GM19324 (cell line): ENCODE measurements around the gene KRTAP5-6.

Experiments
- ATAC-seq: cut with Tn5 transposase; IDR thresholded peaks from one replicate; pipeline ENCODE4 v1.9.1; 2021; ENCODE audit warnings: mild to moderate bottlenecking, moderate library complexity; ENCODE audit not compliant: unreplicated experiment, low FRiP score

KRTAP5-6 gene

GRCh38 chr11:1695548-1696108 lies 1.4 kb upstream of the KRTAP5-6 start:
- ATAC-seq: no peak

DNA sequence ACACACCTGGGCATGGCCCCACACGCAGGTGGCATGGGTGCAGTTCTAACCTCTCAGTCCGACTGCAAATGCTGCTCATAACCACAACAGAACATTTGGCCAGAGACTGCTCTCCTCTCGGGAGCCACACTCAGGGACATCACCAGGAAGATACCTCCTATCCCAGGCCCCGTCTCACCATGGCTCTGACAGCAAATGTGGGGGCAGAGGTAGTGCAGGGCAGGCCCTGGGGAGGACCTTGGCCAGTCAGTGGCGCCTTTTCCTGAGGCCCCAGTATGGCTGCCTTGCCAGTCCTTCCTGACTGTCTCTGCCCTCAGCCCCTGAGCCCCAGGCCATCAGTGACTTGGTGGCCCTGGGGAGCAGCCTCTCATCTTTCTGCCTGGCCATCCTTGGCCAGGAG lies 2.8 kb downstream of the KRTAP5-6 start:
- no peak for ATAC-seq

GRCh38 chr11:1701091-1701807 lies 4.3 kb downstream of the KRTAP5-6 start:
- ATAC-seq: no peak

GRCh38 chr11:1702506-1702905 lies 5.5 kb downstream of the KRTAP5-6 start:
- no peak for ATAC-seq

- ATAC-seq: no peak
Measured at GRCh38 chr11:1703146-1703545, 6.2 kb downstream of the KRTAP5-6 start.

GRCh38 chr11:1705126-1706052 lies 8.4 kb downstream of the KRTAP5-6 start:
- ATAC-seq: no peak

DNA sequence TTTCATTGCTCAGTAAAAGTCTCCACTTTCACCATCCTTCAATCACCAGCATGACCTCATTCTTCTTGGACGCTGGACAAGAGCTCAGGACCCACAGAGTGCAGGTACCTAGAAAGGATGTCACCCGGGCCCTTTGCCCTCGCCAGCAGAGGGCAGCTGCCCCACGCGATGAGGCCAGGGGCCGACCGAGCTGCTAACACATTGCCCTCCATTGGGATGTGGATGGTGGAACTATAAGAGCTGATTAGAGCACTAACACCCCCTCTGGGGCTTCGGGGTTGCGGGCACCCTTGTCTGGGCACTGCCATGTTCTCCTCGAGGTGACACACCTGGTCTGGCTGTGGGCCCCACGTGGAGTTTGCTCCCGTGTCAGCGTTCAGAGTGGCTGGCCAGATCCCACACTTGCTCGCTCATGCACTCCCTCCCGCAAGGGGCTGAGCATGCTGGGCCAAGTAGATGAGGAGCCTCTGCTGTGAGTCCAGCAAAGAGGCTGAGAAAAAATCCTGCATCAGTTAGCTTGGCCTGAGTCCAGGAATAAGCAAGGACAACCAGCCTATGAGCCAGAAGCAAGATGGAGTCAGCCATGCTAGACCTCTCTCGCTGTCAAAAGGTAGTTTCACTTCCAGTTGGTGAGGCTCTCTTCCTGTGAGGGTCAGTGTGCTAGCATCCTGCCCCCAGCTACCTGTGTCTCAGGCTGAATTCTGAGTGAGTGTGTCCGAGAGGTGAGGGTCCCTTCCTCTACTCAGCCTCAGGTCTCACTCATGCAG lies 9.8 kb downstream of the KRTAP5-6 start:
- no peak for ATAC-seq

GRCh38 chr11:1707751-1708150 lies 10.8 kb downstream of the KRTAP5-6 start:
- ATAC-seq: no peak

- no peak for ATAC-seq
Measured at GRCh38 chr11:1708716-1709115, 11.7 kb downstream of the KRTAP5-6 start.

GRCh38 chr11:1714908-1715885 lies 18.2 kb downstream of the KRTAP5-6 start:
- no peak for ATAC-seq

DNA sequence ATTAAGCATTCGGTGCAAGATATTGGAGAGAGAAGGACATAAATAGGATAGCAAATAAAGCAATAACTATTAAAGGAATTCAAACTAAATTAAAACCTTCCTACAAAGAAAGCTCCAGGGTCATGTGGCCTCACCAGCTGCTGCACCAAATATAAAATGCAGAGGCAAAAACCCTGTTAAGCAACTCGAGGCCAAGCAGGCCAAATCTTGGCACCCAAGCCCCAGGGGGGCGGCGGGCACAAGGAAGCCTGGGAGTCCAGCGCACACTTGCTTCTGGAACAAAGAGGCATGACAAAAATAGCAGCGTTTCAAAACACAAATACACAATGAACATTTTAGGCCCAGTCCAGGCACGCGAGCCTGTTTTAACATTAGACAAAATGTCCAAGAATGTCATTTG lies 20.8 kb downstream of the KRTAP5-6 start:
- no peak for ATAC-seq

DNA sequence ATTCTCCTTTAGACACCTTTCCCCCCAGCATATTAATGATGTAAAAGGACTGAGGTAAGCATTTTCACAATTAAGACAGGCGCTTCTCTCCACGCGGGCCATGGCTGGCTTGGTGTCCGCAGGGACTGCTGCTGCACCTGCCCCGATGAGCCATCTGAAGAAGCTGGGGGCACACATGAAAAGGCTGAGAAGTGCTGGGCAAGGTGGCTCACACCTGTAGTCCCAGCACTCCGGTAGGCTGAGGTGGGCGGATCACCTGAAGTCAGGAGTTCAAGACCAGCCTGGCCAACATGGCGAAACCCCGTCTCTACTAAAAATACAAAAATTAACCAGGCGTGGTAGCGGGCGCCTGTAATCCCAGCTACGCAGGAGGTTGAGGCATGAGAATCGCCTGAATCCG lies 21.3 kb downstream of the KRTAP5-6 start:
- no peak for ATAC-seq

- ATAC-seq: no peak
Measured at GRCh38 chr11:1719781-1720180, 22.8 kb downstream of the KRTAP5-6 start.

DNA sequence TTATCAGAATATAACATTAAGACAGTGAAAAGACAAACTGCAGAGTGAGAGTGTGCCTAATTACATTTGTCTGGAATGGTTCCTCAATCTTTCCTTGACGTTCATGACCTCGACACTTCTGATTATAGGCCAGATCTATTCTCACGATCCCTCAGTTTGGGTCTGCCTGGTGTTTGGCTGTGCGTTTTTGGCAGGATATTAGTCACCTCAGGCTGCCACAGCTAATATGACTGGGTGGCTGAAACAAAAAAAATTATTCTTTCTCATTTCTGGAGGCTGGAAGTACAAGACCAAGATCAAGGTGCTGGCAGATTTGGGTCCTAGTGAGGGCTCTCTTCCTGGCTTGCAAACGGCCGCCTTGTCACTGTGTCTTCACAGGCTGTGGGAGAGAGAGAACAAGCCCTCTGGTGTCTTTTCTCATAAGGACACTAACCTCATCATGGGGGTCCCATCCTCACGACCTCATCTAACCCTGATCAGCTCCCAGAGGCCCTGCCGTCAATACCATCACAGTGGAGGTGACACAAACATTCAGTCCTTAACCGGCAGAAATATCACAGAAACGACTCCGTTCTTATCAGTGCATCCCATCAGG lies 30.2 kb downstream of the KRTAP5-6 start:
- ATAC-seq: no peak

DNA sequence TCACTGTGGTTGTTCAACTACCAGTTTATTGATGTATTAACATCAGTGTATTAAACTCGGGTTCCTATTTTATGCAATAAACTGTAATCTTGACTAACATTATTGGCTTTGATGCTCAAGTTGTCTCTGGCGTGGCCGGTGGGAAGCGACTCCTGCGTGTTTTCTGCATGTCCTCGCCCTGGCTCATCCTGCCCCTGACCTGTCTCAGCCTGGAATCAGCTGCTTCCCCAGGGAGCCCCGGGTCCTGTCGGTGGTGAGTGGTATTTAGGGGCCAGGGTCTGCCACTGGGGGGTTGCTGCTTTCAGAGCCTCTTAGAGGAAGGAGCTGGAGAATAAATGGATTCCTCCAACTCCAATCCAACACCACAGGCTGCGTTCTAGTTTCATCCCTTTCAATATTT lies 30.9 kb downstream of the KRTAP5-6 start:
- no peak for ATAC-seq

DNA sequence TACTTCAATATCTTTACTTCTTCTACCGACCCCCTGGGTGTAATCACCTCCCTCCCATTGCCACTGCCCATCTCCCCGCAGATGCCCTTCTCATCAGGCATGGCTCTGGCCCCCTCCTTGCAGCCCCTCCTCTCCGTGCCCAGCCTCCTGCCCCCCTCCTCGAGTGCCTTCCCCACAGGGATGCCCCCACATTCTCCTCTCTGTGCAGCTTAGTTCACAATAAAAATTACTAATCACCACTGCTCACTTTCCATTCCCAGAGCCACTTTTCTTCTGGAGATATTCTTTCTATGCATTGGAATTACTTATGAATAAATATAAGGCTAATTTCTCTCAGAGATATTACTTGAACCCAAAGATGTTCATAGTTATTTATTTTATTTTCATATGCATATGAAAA lies 31.3 kb downstream of the KRTAP5-6 start:
- ATAC-seq: no peak

GRCh38 chr11:1728931-1729691 lies 32.1 kb downstream of the KRTAP5-6 start:
- no peak for ATAC-seq

- no peak for ATAC-seq
Measured at GRCh38 chr11:1729692-1730011, 32.7 kb downstream of the KRTAP5-6 start.
